Activated CD4-positive, alpha-beta T cell treated with anti-CD3 and anti-CD28 coated beads for 36 hours (primary cell): ENCODE measurements around the gene ADCY2. TPM values are rescaled to one million over a fixed set of nuclear protein-coding genes. Genes with fewer than 3 reads are reported as not detected.
A peak's percentile ranks its signal among the peaks of the same experiment; 100 is the strongest.

Experiments
- ATAC-seq: fragments of 200-7000 bp; cut with Tn5 transposase; one replicate; pipeline ENCODE4 v1.10.0; 2021; ENCODE audit warnings: mild to moderate bottlenecking, moderate library complexity
- CTCF ChIA-PET: fragments of 350-600 bp; sonication (Branson Sonifier 250); formaldehyde crosslinking; loops from one replicate; lab custom pipeline; 2021; ENCODE audit warnings: antibody characterized with exemption; lab: Charles Lee
- POLR2A ChIA-PET: fragments of 350-600 bp; sonication (Branson Sonifier 250); formaldehyde crosslinking; loops from one replicate; lab custom pipeline; 2021; ENCODE audit warnings: antibody characterized with exemption, inconsistent platforms; lab: Charles Lee
- DNase-seq: peaks from one replicate; pipeline ENCODE4 v3.0.0-alpha.2; 2020
- H3K27ac Mint-ChIP-seq: one replicate; pipeline ENCODE4 v1.8.0; 2021; ENCODE audit warnings: mixed read lengths
- H3K27me3 Mint-ChIP-seq: one replicate; pipeline ENCODE4 v1.8.0; 2021; ENCODE audit warnings: mixed read lengths
- H3K36me3 Mint-ChIP-seq: one replicate; pipeline ENCODE4 v1.8.0; 2021; ENCODE audit warnings: low read depth, mixed read lengths
- H3K4me1 Mint-ChIP-seq: one replicate; pipeline ENCODE4 v1.8.0; 2021; ENCODE audit warnings: mixed read lengths
- H3K4me3 Mint-ChIP-seq: one replicate; pipeline ENCODE4 v1.8.0; 2021; ENCODE audit warnings: mild to moderate bottlenecking, moderate library complexity, mixed read lengths
- H3K9me3 Mint-ChIP-seq: one replicate; pipeline ENCODE4 v1.8.0; 2021; ENCODE audit warnings: low read depth, mixed read lengths
- intact Hi-C, 2 experiments: fragments of 100-400 bp; cut with DNase I in 1 of 2; cut with micrococcal nuclease in 1 of 2; formaldehyde crosslinking; loops; one replicate each; pipeline versions ENCODE4 v1.14.2 to v1.15.1; 2022 to 2024; cut with DNase I, micrococcal nuclease
- total RNA-seq, 2 experiments: library from RNA; stranded (reverse); gene quantifications; one replicate each; pipeline ENCODE4 v1.2.3, GENCODE V29; 2021

Gene ADCY2
- total RNA-seq, 2 experiments from 2014 or later, result not detected

DNA sequence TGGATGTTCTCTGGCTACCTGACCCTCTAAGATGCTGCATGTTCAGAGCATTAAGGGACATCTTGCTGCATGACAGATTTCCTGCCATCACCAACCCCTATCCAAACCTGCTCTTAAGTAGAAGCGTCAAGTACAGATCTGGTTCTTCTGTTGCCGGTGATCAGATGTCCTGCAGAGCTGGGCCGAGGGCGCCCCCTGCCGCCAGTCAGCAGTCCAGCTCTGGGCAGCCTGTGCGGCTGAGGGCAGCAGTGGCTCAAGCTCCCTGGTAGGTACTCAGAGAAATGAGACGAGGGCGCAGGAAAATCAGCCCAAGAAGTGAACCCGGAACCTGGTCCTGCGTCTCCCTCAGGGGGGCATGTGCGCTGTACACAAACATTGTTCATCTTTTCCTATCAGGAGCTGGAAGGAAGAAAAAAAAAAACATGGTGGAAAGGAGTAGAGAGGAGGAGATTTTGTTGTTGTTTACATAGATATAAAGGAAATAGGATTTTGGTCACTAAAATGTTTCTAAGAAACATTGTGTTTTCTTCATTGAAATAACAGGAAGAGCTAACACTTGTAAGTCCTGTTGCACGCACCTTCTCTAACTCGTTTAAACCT is 359.2 kb downstream of the ADCY2 start:
- peak; percentile 61 for ATAC-seq
- H3K36me3 Mint-ChIP-seq, result no peaks in the 10 kb centered on the region
- no peaks in the 10 kb centered on the region for H3K9me3 Mint-ChIP-seq
- peak; percentile 74 for DNase-seq
- no peak overlapping the region for H3K4me3 Mint-ChIP-seq
- H3K27ac Mint-ChIP-seq, result no peak overlapping the region
- no peaks in the 10 kb centered on the region for H3K4me1 Mint-ChIP-seq
- peaks cover 29% of the 10 kb centered on the region for H3K27me3 Mint-ChIP-seq
- CTCF ChIA-PET, result interaction anchor here (0.7 to 1.9 kb wide), 4 partner anchors 10 to 989 kb away, joined by 3 to 7 read pairs (median 3); no protein-coding TSS in a partner anchor
- intact Hi-C loops, result loop anchor here in 1 of 2 experiments (2.0 to 5.0 kb wide), 2 partner anchors 102 to 494 kb away; no protein-coding TSS in a partner anchor
- POLR2A ChIA-PET, result no interaction called here

DNA sequence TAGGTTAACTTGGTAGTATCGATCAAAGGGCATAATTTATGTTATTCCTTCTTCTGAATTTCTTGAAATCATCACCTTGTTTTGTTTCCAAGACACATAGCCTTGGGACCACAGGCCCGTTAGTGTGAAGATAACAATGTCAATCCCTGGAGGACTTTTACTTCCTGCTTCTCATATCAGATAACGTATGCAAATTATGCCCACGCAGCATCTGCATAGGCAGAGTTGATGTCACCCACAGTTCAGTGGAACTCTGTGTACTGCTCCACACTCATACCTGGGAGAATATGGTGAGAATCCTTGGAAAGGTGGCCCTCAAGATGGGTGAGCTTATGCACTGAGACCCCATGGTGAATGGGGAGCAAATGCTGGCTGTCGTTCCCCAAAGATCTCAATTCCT is 360.0 kb downstream of the ADCY2 start:
- peaks cover 29% of the 10 kb centered on the region for H3K27me3 Mint-ChIP-seq
- H3K36me3 Mint-ChIP-seq, result no peaks in the 10 kb centered on the region
- no peak overlapping the region for H3K4me3 Mint-ChIP-seq
- ChIA-PET POLR2A (no interaction called here), CTCF (no interaction called here)
- no peaks in the 10 kb centered on the region for H3K4me1 Mint-ChIP-seq
- H3K27ac Mint-ChIP-seq, result no peak overlapping the region
- no peak for DNase-seq
- no peaks in the 10 kb centered on the region for H3K9me3 Mint-ChIP-seq
- ATAC-seq, result no peak
- intact Hi-C loops, result loop anchor here in 1 of 2 experiments (2.0 to 5.0 kb wide), 2 partner anchors 101 to 495 kb away; no protein-coding TSS in a partner anchor

DNA sequence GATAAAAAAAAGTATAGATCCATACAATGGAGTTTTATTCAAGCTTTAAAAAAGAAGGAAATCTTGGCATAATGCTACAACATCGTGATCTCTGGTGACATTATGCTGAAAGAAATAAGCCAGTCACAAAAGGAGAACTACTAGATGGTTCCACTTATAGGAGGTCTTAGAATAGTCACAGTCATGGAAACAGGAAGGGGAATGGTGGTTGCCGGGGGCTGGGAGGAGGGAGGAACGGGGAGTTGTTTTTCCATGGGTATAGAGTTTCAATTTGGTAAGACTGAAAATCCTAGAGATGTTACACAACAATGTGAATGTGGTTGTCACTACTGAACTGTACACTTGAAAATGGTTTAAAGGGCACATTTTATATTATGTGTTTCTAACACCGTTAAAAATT is 360.5 kb downstream of the ADCY2 start:
- intact Hi-C loops, result loop anchor here in 1 of 2 experiments (5.0 kb wide), 1 partner anchor 101 kb away; no protein-coding TSS in a partner anchor
- DNase-seq (no peak), ATAC-seq (no peak)
- CTCF ChIA-PET, result no interaction called here
- Mint-ChIP-seq H3K9me3 (no peaks in the 10 kb centered on the region), H3K4me3 (no peak overlapping the region), H3K4me1 (no peaks in the 10 kb centered on the region), H3K27me3 (peaks cover 27% of the 10 kb centered on the region), H3K36me3 (no peaks in the 10 kb centered on the region), H3K27ac (no peak overlapping the region)
- POLR2A ChIA-PET, result no interaction called here

DNA sequence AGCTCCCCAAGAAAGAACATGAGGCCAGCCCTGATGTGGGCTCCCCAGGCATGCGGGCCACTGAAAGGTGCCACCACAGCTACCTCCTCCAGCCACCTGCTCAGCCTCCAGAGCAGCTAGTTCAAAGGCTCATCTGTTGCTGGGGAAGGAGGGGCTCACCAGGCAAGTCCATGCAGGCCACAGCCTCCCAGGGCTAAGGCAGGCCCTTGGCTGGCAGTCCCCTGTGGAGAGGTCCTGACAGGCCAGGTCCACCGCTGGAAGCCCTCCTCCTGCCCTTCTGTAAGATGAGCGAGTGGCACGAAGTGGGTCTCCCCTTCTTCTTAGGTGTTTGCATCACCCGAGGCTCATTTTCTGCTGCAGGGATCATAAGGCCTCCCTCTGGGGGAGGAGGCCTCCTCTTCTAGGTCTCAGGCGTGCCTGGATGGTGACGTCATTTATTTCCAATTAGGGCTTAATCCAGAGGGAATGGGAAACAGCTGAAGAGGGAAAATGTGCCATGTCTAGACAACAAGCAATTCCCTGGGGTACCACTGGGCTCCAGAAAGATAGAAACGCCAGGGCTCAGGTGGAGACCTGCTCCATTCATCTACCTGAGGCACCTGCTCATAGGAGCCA is 363.4 kb downstream of the ADCY2 start:
- ATAC-seq (no peak), DNase-seq (no peak)
- POLR2A ChIA-PET, result no interaction called here
- Mint-ChIP-seq H3K4me3 (no peak overlapping the region), H3K27ac (no peak overlapping the region), H3K4me1 (no peaks in the 10 kb centered on the region), H3K27me3 (peaks cover 23% of the 10 kb centered on the region), H3K36me3 (no peaks in the 10 kb centered on the region), H3K9me3 (no peaks in the 10 kb centered on the region)
- CTCF ChIA-PET, result no interaction called here
- intact Hi-C loops, result loop anchor here in 1 of 2 experiments (5.0 kb wide), 1 partner anchor 98 kb away; no protein-coding TSS in a partner anchor

DNA sequence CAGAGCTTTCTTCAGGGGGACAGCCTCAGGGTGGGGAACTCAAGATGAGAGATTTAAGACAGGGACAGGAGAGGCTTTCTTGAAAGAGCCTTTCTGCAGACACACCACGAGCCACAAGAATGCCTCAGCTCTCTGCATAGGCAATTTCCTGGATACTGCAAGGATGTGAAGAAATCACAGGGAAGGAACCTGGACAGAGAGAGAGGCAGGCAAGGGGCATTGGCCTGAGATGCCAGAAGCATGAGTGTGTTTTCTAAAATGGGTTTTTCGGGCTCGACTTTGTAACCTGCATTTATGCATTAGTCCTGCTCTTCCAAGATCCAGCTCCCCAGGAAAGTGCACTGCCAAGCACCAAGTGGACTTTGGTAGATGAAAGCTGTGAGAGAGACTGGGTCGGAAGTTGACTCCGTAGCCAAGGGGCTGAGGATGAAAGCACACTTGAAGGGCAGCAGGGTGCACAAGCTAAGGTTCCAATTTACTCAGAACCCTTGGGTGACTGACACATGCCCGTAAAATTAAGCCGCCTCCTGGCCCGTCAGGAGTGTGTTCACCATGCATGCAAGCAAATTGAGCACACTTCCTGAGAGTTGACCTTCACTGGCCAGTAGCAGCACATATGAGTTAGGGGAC is 364.1 kb downstream of the ADCY2 start:
- Mint-ChIP-seq H3K4me1 (no peaks in the 10 kb centered on the region), H3K27ac (no peak overlapping the region), H3K4me3 (no peak overlapping the region), H3K9me3 (no peaks in the 10 kb centered on the region), H3K36me3 (no peaks in the 10 kb centered on the region), H3K27me3 (peaks cover 22% of the 10 kb centered on the region)
- CTCF ChIA-PET, result no interaction called here
- POLR2A ChIA-PET, result no interaction called here
- ATAC-seq (no peak), DNase-seq (no peak)
- intact Hi-C loops, result loop anchor here in 1 of 2 experiments (5.0 kb wide), 1 partner anchor 97 kb away; no protein-coding TSS in a partner anchor

DNA sequence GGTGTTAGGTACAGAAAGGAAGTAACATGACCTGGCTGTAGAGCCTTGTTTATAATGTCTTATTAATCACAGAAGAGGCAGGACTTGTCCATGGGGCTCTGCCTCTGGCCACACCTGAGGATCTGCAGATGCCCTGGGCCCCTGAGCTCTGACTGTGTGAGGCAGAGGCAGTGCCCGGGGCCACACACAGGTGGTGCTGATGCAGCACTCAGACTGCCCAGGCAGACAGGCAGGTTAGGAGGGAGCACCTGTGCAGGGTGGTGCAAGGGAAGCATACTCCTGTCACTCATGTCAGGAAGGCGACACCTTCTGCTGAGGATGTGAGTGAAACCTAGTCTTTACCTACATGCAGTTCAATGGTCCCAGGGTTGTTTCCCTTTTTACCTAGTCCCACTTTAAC is 366.3 kb downstream of the ADCY2 start:
- intact Hi-C loops, result no loop called here
- ChIA-PET POLR2A (no interaction called here), CTCF (interaction anchor here (0.6 kb wide), 1 partner anchor 899 kb away, joined by 3 read pairs; no protein-coding TSS in a partner anchor)
- Mint-ChIP-seq H3K36me3 (no peaks in the 10 kb centered on the region), H3K27me3 (peaks cover 22% of the 10 kb centered on the region), H3K4me3 (no peak overlapping the region), H3K27ac (no peak overlapping the region), H3K4me1 (no peaks in the 10 kb centered on the region), H3K9me3 (no peaks in the 10 kb centered on the region)
- DNase-seq, result peak; percentile 13
- no peak for ATAC-seq

DNA sequence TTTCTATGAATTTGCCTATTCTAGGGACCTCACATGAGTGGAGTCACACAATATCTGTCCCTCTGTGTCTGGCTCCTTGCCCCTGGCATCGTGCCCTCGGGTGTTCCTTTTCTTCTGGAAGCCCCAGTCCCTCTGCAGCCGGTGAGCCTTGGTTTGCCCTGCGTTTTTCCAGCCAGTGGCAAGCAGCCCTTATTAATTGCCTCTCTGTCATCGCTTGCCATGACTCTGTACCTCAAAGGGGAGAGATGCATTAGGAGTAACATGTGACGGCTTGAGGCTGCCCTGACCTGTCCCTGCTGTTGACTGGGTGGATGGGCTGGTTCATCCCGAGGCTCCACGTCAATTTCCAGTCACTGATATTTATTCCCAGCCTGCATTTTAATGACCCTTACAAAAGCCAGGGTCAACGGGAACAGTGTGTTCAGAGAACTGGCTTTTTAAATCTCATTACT is 367.7 kb downstream of the ADCY2 start:
- H3K36me3 Mint-ChIP-seq, result no peaks in the 10 kb centered on the region
- peaks cover 18% of the 10 kb centered on the region for H3K27me3 Mint-ChIP-seq
- H3K4me1 Mint-ChIP-seq, result no peaks in the 10 kb centered on the region
- POLR2A ChIA-PET, result no interaction called here
- no peak overlapping the region for H3K4me3 Mint-ChIP-seq
- DNase-seq (no peak), ATAC-seq (no peak)
- H3K27ac Mint-ChIP-seq, result no peak overlapping the region
- CTCF ChIA-PET, result no interaction called here
- no peaks in the 10 kb centered on the region for H3K9me3 Mint-ChIP-seq
- intact Hi-C loops, result no loop called here

DNA sequence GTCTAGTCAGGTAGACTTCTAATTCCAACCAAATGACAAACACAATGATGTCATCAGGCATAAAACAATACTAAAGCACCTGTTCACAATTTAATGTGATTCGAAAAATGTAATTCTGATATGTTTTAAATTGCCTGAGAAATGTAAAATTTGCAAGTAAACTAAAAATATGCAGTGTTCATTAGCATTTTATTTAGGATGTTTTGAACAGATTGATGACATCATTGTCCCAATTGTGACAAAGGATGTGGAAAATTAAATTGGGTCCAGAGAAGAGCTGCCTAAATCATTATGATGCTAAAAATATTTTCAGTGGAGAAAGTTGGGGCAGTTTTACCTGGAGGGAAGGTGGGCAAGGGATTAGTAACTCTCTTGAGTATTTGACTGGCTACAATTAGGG is 368.5 kb downstream of the ADCY2 start:
- ATAC-seq, result no peak
- intact Hi-C loops, result no loop called here
- Mint-ChIP-seq H3K4me1 (no peaks in the 10 kb centered on the region), H3K27ac (no peak overlapping the region), H3K9me3 (no peaks in the 10 kb centered on the region), H3K36me3 (no peaks in the 10 kb centered on the region), H3K27me3 (peaks cover 17% of the 10 kb centered on the region), H3K4me3 (no peak overlapping the region)
- ChIA-PET CTCF (no interaction called here), POLR2A (no interaction called here)
- DNase-seq, result no peak

DNA sequence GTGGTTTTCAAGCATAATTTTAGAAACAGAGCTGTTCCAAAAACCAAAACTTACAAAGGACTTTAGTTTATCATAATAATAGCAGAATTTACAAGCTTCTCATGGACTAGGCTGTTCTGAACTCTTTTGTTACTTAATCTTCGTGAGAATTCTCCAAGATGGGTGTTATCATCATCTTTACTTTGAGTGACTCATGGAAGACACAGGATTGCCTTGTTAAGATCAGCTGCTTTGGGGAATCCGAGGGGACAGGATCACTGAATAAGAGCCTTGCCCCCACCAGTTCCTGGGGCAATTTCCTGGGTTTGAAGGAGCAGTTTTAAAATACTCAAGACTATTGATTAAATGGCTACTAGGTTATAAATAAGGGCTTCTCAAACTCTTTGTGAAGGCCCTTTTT is 374.5 kb downstream of the ADCY2 start:
- ChIA-PET POLR2A (no interaction called here), CTCF (no interaction called here)
- H3K4me1 Mint-ChIP-seq, result no peaks in the 10 kb centered on the region
- no peak overlapping the region for H3K4me3 Mint-ChIP-seq
- DNase-seq (no peak), ATAC-seq (no peak)
- no peaks in the 10 kb centered on the region for H3K36me3 Mint-ChIP-seq
- peaks cover 19% of the 10 kb centered on the region for H3K27me3 Mint-ChIP-seq
- no peaks in the 10 kb centered on the region for H3K9me3 Mint-ChIP-seq
- no peak overlapping the region for H3K27ac Mint-ChIP-seq
- intact Hi-C loops, result no loop called here

DNA sequence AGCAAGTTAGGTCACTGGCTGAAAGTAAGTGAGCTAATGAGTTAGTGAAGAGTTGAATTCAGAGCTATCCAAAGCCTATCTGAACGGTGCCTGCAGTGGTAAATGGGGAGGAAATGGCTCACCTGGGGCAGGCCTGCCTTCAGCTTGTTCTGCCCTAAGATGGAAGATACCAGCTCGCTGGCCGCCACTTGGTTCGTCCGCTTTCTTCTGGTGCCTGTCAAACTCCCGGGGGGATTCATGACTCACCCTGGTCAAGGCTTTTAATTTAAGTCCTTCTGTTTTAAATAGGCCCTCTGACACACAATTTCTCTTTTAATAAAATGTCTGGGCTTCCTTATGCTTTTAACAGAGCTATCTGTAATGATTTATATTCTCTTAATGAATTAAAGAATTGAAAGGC is 376.2 kb downstream of the ADCY2 start:
- CTCF ChIA-PET, result no interaction called here
- no peaks in the 10 kb centered on the region for H3K9me3 Mint-ChIP-seq
- no peak for ATAC-seq

DNA sequence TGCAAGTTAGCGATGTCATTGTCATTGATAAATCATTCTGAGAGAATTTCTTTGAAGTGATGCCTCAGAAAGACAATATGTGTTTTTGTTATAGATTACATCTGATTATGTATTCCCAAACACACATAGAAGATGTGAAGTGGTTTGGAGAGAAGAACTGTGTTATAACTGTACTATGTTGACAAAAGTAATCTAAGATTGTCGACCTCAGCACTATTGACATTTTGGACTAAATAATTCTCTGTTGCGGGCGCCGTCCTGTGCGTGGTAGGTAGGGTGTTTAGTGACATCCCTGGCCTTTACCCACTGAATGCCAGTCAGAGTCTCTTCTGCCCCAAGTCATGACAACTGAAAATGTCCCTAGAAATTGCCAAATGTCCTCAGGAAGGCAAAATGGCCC is 377.2 kb downstream of the ADCY2 start:
- H3K4me3 Mint-ChIP-seq, result no peak overlapping the region
- no peaks in the 10 kb centered on the region for H3K9me3 Mint-ChIP-seq
- no peak for DNase-seq
- H3K36me3 Mint-ChIP-seq, result no peaks in the 10 kb centered on the region
- ChIA-PET CTCF (no interaction called here), POLR2A (no interaction called here)
- no peaks in the 10 kb centered on the region for H3K4me1 Mint-ChIP-seq
- ATAC-seq, result no peak
- H3K27me3 Mint-ChIP-seq, result peaks cover 27% of the 10 kb centered on the region
- H3K27ac Mint-ChIP-seq, result no peak overlapping the region
- intact Hi-C loops, result no loop called here

More for the DNA sequence above, 376.2 kb downstream of the ADCY2 start:
- H3K27ac Mint-ChIP-seq, result no peak overlapping the region
- H3K4me1 Mint-ChIP-seq, result no peaks in the 10 kb centered on the region
- no peak for DNase-seq
- no peak overlapping the region for H3K4me3 Mint-ChIP-seq
- no peaks in the 10 kb centered on the region for H3K36me3 Mint-ChIP-seq
- POLR2A ChIA-PET, result no interaction called here
- intact Hi-C loops, result no loop called here
- peaks cover 22% of the 10 kb centered on the region for H3K27me3 Mint-ChIP-seq

DNA sequence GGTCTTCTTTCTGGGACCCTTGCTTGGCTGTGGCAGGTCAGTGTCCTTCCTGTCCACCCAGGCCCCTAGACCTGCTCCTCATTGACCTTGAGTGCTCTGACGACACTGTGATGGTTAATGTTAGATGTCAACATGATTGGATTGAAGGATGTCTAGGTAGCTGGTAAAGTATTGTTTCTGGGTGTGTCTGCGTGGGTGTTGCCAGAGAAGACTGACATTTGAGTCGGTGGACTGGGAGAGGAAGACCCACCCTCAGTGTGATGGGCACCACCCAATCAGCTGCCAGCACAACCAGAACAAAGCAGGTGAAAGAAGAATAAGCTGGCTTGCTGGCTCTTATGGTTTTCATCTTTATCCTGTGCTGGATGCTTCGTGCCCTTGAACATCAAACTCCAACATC is 380.5 kb downstream of the ADCY2 start:
- Mint-ChIP-seq H3K9me3 (no peaks in the 10 kb centered on the region), H3K36me3 (no peaks in the 10 kb centered on the region), H3K4me1 (peaks cover 11% of the 10 kb centered on the region), H3K27me3 (peaks cover 44% of the 10 kb centered on the region), H3K27ac (no peak overlapping the region), H3K4me3 (no peak overlapping the region)
- ChIA-PET POLR2A (no interaction called here), CTCF (no interaction called here)
- intact Hi-C loops, result no loop called here
- DNase-seq (no peak), ATAC-seq (no peak)
